HG03457 (cell line): Measurements from ENCODE around the gene PGM2L1.
"Not testable (repeated sequence)": the region's sequence is repeated elsewhere in the genome, so short reads cannot be mapped to it uniquely, and the experiment has no call there.

Experiments
- ATAC-seq: cut with Tn5 transposase; IDR thresholded peaks from one replicate; pipeline ENCODE4 v1.9.1; 2021; ENCODE audit warnings: moderate number of reproducible peaks; ENCODE audit not compliant: unreplicated experiment

The PGM2L1 gene

GRCh38 chr11:74398244-74399159 is at the start of gene PGM2L1:
TSS of gene PGM2L1 (minus strand) at chr11:74398433. CDS start at chr11:74398161, 272 bp downstream.
- ATAC-seq = peak; percentile 93

GRCh38 chr11:74447720-74448119 is 49.5 kb upstream of the PGM2L1 start:
- no peak for ATAC-seq

GRCh38 chr11:74446532-74446938 is 48.3 kb upstream of the PGM2L1 start:
- ATAC-seq = no peak

- no peak for ATAC-seq
Measured at GRCh38 chr11:74444173-74444826, 46.1 kb upstream of the PGM2L1 start.

- ATAC-seq = no peak
Measured at GRCh38 chr11:74443071-74443864, 45.0 kb upstream of the PGM2L1 start.

GRCh38 chr11:74442636-74443035 is 44.4 kb upstream of the PGM2L1 start:
- no peak for ATAC-seq

- no peak for ATAC-seq
Measured at GRCh38 chr11:74438681-74439080, 40.4 kb upstream of the PGM2L1 start.

GRCh38 chr11:74437441-74438042 is 39.3 kb upstream of the PGM2L1 start:
- ATAC-seq = no peak

GRCh38 chr11:74434528-74434927 is 36.3 kb upstream of the PGM2L1 start:
- ATAC-seq = no peak

- no peak for ATAC-seq
Measured at GRCh38 chr11:74429205-74429604, 31.0 kb upstream of the PGM2L1 start.

GRCh38 chr11:74427384-74427886 is 29.2 kb upstream of the PGM2L1 start:
- ATAC-seq = no peak

GRCh38 chr11:74425100-74425499 is 26.9 kb upstream of the PGM2L1 start:
- no peak for ATAC-seq

- no peak for ATAC-seq
Measured at GRCh38 chr11:74418509-74418895, 20.3 kb upstream of the PGM2L1 start.

- no peak for ATAC-seq
Measured at GRCh38 chr11:74417860-74418508, 19.8 kb upstream of the PGM2L1 start.

- ATAC-seq = no peak
Measured at GRCh38 chr11:74417379-74417804, 19.2 kb upstream of the PGM2L1 start.

GRCh38 chr11:74416974-74417373 is 18.7 kb upstream of the PGM2L1 start:
- not testable (repeated sequence) for ATAC-seq

GRCh38 chr11:74412733-74413359 is 14.6 kb upstream of the PGM2L1 start:
- no peak for ATAC-seq

- no peak for ATAC-seq
Measured at GRCh38 chr11:74412321-74412720, 14.1 kb upstream of the PGM2L1 start.

GRCh38 chr11:74409633-74410032 is 11.4 kb upstream of the PGM2L1 start:
- ATAC-seq = no peak
